ENCODE results near the gene EGR2.

The EGR2 gene

GRCh38 chr10:62816331-62817120 is at the start of gene EGR2:
Gene EGR2 (minus strand): TSS chr10:62816366. CDS start chr10:62816029, 337 bp downstream.
- FAIRE-seq = peak; percentile 91

DNA sequence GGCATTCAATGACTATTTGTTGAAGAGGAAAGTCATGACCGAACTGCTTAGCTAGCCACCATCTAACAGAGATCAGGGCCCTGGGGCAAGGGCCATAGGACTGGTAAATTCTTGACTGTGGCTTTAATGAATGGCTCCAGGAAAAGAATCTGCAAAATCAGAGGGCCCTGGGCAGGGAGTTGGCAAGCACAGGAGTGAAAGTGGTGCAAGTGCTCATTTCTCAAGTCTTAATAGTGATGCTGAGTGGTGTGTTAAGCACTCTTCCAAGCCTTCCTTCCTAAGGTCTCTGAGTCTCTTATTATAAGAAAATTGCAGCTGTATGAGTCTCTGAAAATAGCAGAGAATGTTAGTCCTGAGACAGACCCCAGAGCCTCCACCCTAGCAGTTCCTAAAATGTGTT is 46.3 kb upstream of the EGR2 start:
- no peak for FAIRE-seq

DNA sequence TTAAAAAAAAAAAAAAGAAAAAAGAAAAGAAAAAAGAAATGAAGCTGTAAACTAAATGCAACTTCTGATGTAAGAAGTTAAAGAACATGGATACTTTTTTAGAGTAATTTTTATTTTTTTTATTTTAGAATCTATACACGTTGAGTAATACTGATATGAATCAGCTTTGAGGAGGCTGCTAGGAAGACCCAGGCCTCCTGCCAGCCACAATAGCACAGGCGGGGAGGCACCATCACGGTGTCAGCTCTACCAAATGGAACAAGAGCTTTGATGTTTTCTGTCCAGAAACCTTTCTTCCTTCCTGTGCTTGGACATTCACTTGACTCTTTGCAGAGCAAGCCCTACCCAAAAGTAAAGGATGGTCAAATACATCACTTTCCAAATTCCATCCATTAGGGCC is 45.3 kb upstream of the EGR2 start:
- FAIRE-seq = no peak

GRCh38 chr10:62860946-62861345 is 44.8 kb upstream of the EGR2 start:
- no peak for FAIRE-seq

DNA sequence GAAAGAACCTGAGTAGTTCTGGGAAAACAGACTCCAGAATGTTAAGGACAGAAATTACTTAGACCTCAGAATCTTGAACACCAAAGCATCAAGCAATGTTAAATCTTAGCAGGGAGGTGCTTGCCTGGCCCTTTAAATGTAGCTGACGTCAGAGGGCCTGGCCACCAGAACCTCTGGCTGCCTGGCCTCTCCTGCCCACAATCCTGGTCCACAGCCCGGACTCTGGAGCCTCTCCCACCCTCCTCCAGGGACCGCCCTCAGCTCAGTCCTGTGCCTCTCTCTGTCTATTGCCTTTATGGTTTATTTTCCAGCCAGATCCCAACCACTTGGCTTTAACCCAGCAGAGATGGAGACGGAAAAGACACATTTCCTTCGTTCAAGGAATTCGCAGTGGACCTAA is 42.2 kb upstream of the EGR2 start:
- FAIRE-seq = no peak

- no peak for FAIRE-seq
These were observed 39.9 kb upstream of the EGR2 start for GRCh38 chr10:62856021-62856420.

- no peak for FAIRE-seq
These were observed 37.5 kb upstream of the EGR2 start for GRCh38 chr10:62853710-62854109.

- no peak for FAIRE-seq
These were observed 37.0 kb upstream of the EGR2 start for GRCh38 chr10:62852961-62853702.

DNA sequence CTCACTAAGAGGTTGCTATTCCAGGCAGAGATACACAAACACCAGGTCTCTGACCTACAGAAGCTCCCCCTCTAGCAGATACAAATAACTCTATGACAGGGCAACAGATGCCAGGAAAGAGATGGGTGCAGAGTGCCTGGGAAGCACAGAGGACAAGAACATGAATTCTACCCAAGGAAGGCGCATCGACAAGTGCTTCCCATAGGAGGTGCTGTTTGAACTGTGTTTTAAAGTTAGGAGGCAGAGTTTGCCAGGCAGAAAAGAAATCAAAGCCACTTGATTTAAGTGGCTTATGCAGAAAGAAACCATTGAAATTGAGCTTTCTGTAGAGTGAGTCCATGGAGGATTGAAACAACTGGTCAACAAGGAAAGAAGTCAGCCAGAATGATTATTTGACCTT is 35.3 kb upstream of the EGR2 start:
- no peak for FAIRE-seq

DNA sequence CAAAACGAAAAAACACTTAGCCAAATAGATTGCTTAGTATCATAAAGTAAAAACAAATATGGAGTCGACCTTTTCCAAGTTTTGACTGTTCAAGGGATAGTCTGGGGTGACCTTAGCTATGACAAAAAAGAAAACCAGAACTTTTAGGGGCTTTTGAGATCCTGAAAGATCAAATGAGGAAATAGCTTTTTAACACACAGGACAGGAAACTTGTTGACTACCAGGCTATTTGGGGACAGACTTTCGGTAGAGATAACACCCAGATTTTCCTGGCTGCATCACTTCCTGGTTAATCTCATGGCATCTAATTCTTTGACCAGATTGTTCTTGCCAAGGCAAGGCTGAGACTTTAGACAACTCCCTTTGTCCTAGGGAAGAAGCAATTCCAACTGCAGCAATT is 34.5 kb upstream of the EGR2 start:
- FAIRE-seq = no peak

GRCh38 chr10:62847433-62847832 is 31.3 kb upstream of the EGR2 start:
- no peak for FAIRE-seq

DNA sequence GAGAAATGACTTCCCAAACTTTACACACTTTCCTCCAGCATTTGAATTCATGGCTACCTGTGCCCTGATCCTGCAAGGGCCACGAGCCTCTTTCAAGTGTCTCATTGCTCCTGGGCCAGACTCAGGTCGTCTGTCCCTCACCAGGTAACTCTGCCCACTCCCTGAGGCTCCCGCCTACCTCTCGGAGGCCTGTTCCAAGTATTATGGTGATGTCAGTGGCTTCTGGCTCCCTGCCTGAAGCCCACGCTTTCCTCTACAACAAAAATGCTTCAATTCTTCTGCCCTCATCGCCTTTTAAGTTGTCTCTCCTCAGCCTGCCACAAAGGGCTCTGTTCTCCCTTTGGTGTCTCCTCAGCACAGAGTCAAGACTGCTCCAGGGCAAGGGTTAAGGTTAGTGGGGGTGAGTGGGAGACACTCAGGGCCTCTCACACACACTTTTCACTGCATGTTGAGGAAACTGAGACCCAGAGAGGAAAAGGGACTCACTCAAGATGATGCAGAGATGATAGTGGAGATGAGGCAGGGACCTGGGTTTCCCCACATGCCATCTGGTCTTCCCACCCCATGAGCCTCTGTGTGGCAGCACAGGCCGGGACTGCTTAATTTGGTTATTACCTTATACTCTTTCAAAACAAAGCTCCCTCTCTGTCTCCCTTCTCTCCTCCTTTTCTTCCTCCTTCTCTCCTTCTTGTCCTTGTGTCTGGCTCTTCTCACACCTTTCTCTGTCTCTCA is 28.3 kb upstream of the EGR2 start:
- no peak for FAIRE-seq

GRCh38 chr10:62843600-62843999 is 27.4 kb upstream of the EGR2 start:
- FAIRE-seq = no peak

DNA sequence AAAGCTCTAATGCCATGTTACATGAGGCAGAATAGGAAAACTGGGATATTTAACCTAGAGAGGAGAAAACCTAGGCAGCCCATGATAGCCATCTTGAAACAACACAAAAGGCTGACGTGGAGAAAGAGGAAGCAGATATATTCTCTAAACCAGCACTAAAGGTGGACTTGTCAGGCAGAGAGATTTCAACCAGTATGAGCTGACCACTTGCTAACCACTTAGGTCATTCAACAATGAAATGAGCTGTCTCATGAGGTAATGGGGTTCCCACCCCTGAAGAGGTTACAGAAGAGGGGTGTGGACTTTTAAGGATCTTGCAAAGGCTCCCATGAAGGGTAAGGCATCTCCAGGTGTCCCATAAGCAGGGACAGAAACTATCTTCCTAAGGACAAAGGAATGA is 26.8 kb upstream of the EGR2 start:
- no peak for FAIRE-seq

- FAIRE-seq = no peak
These were observed 23.4 kb upstream of the EGR2 start for GRCh38 chr10:62839590-62839989.

- FAIRE-seq = no peak
These were observed 15.2 kb upstream of the EGR2 start for GRCh38 chr10:62831346-62831745.

DNA sequence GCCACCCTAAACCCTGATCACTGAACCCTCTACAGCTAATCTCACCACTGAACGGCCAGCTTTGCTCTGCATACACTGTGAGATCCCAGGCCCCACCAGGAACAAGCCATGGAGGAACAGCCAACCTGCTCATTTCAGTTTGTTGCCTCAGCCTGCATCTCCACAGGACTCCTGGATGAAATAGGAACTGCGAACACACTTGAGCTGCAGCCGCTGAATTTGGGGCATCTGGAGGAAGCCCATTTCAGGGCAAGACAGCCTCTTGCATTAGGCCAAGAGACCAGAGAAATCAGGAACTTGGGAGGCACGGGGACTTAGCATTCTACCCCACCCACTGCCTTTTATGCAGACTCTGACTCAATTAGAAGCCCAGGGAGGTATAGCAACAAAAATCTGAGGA is 14.5 kb upstream of the EGR2 start:
- no peak for FAIRE-seq

DNA sequence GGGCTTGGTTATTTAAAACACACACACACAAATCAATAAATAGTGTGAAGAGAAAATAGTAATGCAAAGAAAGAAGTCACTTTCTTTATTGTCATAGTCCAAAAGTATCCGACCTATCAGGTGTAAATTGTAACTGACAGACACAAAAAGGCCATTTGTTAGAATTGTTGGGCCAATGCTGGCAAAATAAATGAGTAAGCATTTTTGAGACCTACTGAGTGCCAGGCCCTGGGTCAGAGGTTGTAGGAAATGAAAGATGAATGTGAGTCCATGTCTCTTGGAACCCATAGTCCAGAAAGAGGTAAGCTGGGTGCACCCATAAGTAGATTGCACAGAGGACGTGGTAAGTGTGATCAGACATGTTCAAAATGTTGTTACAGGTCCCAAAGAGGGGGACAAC is 13.5 kb upstream of the EGR2 start:
- FAIRE-seq = no peak

DNA sequence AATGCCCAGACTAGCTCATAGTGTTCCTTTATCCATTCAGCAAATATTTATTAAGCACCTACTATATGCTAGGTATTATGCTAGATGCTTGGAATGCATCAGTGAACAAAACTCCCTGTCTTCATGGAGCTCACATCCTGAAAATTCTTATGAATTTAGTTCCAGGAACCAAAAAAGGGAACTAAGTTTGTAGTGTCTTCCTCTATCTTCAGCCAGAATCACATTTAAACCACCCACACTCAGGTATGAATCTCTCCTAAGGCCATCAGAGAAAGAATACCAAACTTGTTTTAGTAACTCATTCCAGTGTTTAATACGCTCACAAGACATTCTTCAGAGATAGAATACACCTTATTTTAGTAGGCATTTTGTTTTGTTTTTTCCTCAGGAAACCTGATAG is 10.1 kb upstream of the EGR2 start:
- no peak for FAIRE-seq

- no peak for FAIRE-seq
These were observed 4.4 kb upstream of the EGR2 start for GRCh38 chr10:62820586-62820985.

DNA sequence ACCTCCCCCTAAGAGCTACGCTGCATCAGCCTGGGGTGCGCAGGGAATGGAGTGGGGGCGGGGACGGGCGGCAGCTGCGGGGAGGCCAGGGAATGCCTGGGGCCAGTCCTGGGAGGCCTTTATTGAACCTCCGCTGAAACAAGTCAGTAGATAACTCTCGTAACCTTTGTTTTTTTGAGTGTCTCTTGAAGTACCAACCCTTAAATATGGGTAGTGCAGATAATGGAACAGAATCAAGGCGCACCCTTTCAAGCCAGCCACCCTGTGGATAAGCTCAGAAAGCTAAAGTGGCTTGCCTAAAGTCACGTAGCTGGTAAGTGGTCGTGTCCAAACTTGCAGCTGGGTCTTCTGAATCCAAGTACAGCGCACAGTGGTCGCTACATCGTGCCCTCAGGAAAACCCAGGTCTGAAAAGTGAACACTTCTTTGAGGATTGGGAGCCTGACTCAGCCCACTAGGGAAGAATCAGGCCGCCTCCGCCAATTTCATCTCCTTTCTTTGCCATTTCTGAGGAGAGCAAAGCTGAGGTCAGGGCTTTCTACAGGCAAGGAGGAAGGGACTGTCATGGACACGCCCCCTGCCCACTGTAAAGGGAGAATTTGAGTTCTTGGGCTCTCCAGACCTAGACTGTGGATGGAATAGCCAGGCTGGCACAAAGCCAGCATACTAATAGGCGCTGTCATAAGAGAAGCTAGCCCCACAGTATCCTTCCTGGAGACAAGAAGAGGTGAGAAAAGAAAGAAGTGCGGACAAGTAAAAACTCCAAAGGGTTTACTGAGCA is 3.2 kb upstream of the EGR2 start:
- no peak for FAIRE-seq

DNA sequence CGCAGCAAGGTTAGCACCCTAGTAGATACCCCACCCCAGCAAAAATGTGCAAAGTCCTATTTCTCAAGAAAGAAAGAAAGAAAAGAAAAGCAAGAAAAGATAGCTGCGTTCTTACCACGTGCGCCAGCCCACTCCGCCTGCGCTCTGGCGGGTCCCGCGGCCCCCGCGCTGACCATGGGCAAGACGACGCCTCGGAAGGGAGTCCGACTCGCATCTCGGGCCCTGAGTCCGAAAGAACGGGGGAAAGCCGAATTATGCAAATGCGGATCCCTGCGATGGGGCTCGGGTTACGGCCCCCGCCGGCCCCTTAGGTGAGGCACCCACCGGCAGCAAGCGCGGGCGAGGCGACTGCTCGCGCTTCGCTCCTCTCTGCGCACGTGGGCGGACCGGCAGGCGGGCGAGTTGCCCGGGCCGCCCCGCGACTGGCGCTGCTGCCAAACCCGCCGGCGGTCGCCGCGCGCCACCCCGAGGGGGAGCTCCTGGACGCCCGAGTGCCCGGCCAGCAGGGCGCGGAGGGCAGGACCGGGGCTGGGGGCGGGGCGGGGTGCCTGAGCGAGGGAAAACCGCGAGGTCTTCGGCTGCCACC is 2.4 kb upstream of the EGR2 start:
- FAIRE-seq = no peak

Data from A204.1 (cell line).